Right renal pelvis (tissue), 4 donors: Measurements from ENCODE around the gene SFXN2. TPM values are rescaled to one million over a fixed set of nuclear protein-coding genes. Genes with fewer than 3 reads are reported as not detected.

Experiments used
- DNase-seq, 4 donors: peaks; one replicate each; pipeline ENCODE4 v3.0.0-alpha.2; 2013; ENCODE audit warnings: low read depth in 4 of 4, low spot score in 3 of 4, missing footprints in 1 of 4
- polyA plus RNA-seq, 4 donors: library from polyadenylated mRNA; unstranded; fragments of 120-200 nt; gene quantifications; one replicate each; pipeline ENCODE4 v1.2.1, GENCODE V29; 2013; ENCODE audit not compliant: insufficient read length in 4 of 4

The SFXN2 gene
- polyA plus RNA-seq, 4 donors: 47.7 to 62.7 (median 49.0) TPM

GRCh38 chr10:102775201-102775934 lies 60.9 kb downstream of the SFXN2 start:
- no peak for DNase-seq

- peak in 1 of 4 donors; percentile 76 for DNase-seq
Observed at GRCh38 chr10:102775935-102776669, 61.7 kb downstream of the SFXN2 start.

- DNase-seq: peak in 2 of 4 donors; percentile 82 to 85
Observed at GRCh38 chr10:102776779-102777456, 62.5 kb downstream of the SFXN2 start.

- no peak for DNase-seq
Observed at GRCh38 chr10:102777711-102778453, 63.4 kb downstream of the SFXN2 start.

- no peak for DNase-seq
Observed at GRCh38 chr10:102778781-102779180, 64.3 kb downstream of the SFXN2 start.

DNA sequence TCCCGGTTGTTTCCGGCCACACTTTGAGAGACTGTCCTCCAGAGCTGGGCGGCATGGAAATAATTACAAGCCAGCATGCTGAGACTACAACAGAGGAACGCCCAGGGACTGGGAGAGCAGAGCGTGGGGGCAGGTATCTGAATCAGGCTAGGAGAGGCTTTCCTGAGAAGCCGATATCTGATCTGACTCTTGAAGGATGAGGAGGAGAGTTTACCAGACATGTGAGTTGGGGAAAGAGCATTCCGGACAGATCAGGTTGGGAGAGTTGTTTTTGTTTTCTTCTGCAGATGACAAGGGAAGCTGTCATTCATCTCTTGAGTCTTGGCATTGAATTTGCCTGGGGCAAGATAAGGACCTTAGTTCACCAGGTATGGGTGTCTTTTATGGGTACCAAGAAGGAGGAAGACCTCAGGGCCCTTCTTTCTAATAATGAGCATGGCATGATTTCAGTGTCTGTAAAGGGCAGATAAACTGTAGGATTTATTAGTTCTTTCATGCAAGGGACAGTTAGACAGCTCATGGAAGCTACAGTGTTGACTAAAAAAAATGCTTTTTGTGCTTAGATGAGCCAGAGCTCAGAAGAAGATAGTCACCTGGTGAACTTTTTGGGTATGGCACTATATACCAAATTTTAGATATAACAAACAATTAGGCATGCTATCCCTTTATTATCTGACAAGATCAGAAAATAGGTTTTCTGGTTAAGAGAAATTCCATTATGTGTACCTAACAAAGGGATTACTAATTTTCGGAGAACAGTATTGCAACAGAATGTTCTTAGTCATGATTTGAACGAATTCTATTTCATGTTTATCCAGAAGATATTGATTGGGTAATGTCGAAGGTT lies 65.5 kb downstream of the SFXN2 start:
- no peak for DNase-seq

GRCh38 chr10:102780527-102780808 lies 66.0 kb downstream of the SFXN2 start:
- no peak for DNase-seq

GRCh38 chr10:102781090-102781920 lies 66.9 kb downstream of the SFXN2 start:
- DNase-seq: no peak

DNA sequence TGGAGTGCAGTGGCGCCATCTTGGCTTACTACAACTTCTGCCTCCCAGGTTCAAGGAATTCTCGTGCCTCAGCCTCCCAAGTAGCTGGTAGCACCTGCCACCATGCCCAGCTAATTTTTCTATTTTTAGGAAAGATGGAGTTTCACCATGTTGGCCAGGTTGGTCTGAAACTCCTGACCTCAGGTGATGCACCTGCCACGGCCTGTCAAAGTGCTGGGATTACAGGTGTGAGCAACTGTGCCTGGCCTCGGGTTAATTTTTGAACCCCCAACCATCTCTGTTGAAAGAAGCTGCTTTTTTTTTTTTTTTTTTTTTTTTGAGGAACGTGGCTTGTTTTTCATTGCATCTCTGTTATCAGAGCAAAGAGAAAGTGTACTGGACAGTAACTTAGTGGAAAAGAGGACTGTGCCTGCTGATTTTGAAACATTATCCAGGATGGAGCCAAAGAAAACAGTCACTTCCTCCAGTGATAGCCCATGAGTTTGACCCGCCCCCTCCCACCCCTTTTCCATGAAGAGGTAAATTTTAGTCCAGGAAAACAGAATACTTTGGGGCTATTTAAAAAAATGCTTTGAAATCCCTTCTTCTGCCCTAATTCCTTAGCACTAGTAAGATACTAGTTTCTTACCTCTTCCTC lies 67.6 kb downstream of the SFXN2 start:
- no peak for DNase-seq

GRCh38 chr10:102782673-102783551 lies 68.5 kb downstream of the SFXN2 start:
- DNase-seq: no peak

DNA sequence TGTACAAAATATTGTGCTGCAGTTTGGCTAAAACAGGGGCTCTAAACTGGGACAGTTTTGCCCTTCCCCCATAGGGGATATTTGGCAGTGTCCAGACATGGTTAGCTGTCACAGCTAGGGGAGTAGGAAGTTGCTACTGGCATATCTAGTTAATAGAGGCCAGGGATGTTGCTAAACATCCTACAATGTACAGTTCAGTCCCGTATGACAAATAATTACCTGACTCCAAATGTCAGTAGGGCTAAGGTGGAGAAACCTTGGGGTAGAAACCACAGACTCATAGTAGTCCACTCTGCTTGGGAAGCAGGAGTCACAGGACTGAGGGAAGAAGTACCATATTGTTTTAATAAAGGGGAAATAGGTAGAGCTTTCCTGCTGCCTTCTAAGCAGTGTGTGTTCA lies 69.1 kb downstream of the SFXN2 start:
- no peak for DNase-seq

- DNase-seq: no peak
Observed at GRCh38 chr10:102785818-102786217, 71.4 kb downstream of the SFXN2 start.

DNA sequence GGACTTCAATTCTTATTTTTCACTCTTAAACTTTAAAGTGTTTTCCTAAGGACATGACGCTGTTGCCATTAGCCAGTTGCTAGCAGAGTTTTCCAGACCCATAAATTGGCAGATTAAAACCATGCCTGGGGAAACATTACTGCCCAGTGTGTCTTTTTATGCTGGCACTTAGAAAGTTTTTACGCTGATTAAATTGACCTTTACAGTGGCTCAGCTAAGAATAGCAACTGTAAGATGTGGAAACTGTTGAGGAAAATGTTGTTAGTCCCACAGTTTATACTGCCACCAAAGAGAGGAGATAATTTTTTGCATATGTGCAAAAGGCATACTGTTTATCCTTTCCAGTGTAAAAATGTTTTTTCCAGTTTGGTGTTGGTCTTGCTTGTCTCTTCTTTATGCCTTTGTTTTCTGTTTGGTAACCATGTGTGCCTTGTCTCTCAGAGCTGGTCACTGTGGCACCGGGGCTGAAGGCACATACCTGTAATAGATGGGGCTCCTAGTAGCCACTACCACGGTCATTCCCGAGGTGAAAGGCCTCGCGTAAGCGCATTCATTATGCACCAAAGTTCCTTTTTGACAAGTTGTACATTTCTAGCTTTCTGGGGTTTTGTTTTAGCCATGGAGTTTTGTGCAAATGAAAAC lies 77.4 kb downstream of the SFXN2 start:
- no peak for DNase-seq
